ENCODE results near the gene C22orf42. TPM values are rescaled to one million over a fixed set of nuclear protein-coding genes. Genes with fewer than 3 reads are reported as not detected.
"Not testable (repeated sequence)": the region's sequence is repeated elsewhere in the genome, so short reads cannot be mapped to it uniquely, and the experiment has no call there.

Gene C22orf42
- total RNA-seq, 1 experiment from 2014 or later, result not detected

DNA sequence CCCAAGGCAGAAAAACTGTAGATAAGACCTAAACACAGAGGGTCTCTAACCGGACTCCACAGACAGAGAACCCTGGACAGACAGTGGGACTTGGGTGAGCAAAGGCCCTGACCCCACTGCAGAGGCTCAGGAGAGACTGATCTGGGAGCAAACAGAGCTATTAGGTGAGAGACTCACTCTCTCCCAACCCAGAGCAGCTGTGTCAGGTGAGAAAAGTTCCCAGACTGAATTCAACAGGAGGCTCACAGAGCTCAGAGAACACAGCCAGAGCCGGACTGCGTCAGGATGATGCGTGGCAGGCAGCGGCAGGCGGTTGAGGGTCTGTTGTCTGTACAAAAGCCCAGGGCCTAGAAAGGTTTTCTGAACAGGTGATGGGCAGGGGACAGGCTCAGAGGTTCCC lies 40.2 kb upstream of the C22orf42 start:
- Histone ChIP-seq H3K27ac (ENCODE audit: insufficient read length, low read depth, low read length) (no peak overlapping the region), H3K9me3 (ENCODE audit: control insufficient read depth, low read depth, low read length) (no peaks in the 10 kb centered on the region), H4K91ac (ENCODE audit: insufficient read length, low read depth, low read length) (no peak overlapping the region), H4K5ac (ENCODE audit: insufficient read length, low read depth, low read length) (no peak overlapping the region), H3K18ac (ENCODE audit: insufficient read length, low read depth, low read length) (no peak overlapping the region), H3K4me2 (ENCODE audit: insufficient read depth, insufficient read length, low read length) (no peak overlapping the region), H4K20me1 (ENCODE audit: control insufficient read depth, insufficient read depth, insufficient read length) (no peaks in the 10 kb centered on the region), H4K8ac (replicated peaks; ENCODE audit: insufficient read length, low read depth, low read length) (no peak overlapping the region), H3T11ph (ENCODE audit: low read length) (no peak overlapping the region), H2BK20ac (ENCODE audit: low read depth, low read length, poor library complexity, severe bottlenecking) (no peak overlapping the region), H3K4me1 (ENCODE audit: insufficient read depth, low read length) (no peaks in the 10 kb centered on the region), H2BK12ac (ENCODE audit: insufficient read length, low read depth, low read length) (no peak overlapping the region), H3K27me3 (ENCODE audit: insufficient read depth, low read length) (peaks cover 8% of the 10 kb centered on the region; the same call in 1 of the 2 replicates), H3K79me1 (ENCODE audit: insufficient read depth, low read depth, low read length, poor library complexity, severe bottlenecking) (no peaks in the 10 kb centered on the region), H3K9ac (ENCODE audit: extremely low read depth, insufficient read length, low read length) (no peak overlapping the region), H3K4ac (ENCODE audit: low read depth, low read length) (no peak overlapping the region), H2AFZ (ENCODE audit: low read length) (no peak overlapping the region), H3K79me2 (ENCODE audit: insufficient read depth, low read length) (no peaks in the 10 kb centered on the region), H3K56ac (ENCODE audit: insufficient read length, low read depth, low read length) (no peak overlapping the region), H3K23me2 (ENCODE audit: insufficient read length, low read depth, low read length, poor library complexity, severe bottlenecking) (peaks cover 4% of the 10 kb centered on the region), H2AK5ac (ENCODE audit: insufficient read length, low read length) (no peak overlapping the region), H2BK120ac (ENCODE audit: low read depth, low read length, poor library complexity, severe bottlenecking) (no peak overlapping the region), H2BK5ac (ENCODE audit: insufficient read length, low read length) (no peak overlapping the region), H2BK15ac (ENCODE audit: low read depth, low read length) (no peak overlapping the region), H3K23ac (ENCODE audit: insufficient read length, low read depth, low read length) (no peak overlapping the region), H3K14ac (ENCODE audit: insufficient read depth, low read length) (no peak overlapping the region; the same call in 1 of the 2 replicates)
- Mint-ChIP-seq H3K4me3 (no peak overlapping the region), H3K36me3 (ENCODE audit: insufficient read depth in 1 of 3, low read depth in 3 of 3) (no peaks in the 10 kb centered on the region; a peak in 2 of 7 replicates), H3K27ac (no peak overlapping the region), H3K27me3 (ENCODE audit: low read depth) (peaks cover 93% of the 10 kb centered on the region), H3K4me1 (peaks cover 8 to 17% of the 10 kb centered on the region in 2 experiments), H3K9me3 (no peaks in the 10 kb centered on the region)
- DNase-seq, result no peak
- TF ChIP-seq, protein P1, sequence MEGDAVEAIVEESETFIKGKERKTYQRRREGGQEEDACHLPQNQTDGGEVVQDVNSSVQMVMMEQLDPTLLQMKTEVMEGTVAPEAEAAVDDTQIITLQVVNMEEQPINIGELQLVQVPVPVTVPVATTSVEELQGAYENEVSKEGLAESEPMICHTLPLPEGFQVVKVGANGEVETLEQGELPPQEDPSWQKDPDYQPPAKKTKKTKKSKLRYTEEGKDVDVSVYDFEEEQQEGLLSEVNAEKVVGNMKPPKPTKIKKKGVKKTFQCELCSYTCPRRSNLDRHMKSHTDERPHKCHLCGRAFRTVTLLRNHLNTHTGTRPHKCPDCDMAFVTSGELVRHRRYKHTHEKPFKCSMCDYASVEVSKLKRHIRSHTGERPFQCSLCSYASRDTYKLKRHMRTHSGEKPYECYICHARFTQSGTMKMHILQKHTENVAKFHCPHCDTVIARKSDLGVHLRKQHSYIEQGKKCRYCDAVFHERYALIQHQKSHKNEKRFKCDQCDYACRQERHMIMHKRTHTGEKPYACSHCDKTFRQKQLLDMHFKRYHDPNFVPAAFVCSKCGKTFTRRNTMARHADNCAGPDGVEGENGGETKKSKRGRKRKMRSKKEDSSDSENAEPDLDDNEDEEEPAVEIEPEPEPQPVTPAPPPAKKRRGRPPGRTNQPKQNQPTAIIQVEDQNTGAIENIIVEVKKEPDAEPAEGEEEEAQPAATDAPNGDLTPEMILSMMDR (conservative IDR thresholded peaks at IDR 0.05), result no peak
- no CpG with 5 or more reads among the region's 6 CpGs for WGBS (ENCODE audit: extremely low coverage, insufficient read length, low lambda C conversion rate)

DNA sequence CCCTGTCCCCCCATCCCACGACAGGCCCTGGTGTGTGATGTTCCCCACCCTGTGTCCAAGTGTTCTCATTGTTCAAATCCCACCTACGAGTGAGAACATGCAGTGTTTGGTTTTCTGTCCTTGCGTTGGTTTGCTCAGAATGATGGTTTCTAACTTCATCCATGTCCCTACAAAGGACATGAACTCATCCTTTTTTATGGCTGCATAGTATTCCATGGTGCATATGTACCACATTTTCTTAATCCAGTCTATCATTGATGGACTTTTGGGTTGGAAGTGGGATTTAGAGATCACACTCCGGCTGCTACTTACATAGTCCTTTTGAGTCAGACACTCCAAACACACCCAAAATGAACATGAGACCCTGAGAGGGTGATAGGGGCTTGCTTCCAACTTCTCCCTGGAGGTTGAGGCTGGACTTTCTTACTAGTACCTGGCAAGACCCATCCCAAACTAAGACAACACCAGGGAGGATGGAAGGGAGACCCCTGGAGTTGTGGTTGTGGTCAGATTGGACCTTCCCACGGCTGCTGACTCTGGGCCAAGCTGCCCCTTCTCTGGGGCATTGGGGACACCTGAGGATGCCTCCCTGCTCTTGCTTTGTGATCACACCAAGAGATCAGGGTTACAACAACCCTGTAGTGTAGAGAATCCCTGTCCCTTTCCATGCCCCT lies 38.6 kb upstream of the C22orf42 start:
- H4K8ac ChIP-seq (replicated peaks; ENCODE audit: insufficient read length, low read depth, low read length); H2AK5ac ChIP-seq (ENCODE audit: insufficient read length, low read length); H3K79me2 ChIP-seq (ENCODE audit: insufficient read depth, low read length); H4K91ac ChIP-seq (ENCODE audit: insufficient read length, low read depth, low read length); H3K9me3 Mint-ChIP-seq; H3K4ac ChIP-seq (ENCODE audit: low read depth, low read length); H3K23me2 ChIP-seq (ENCODE audit: insufficient read length, low read depth, low read length, poor library complexity, severe bottlenecking); H3K18ac ChIP-seq (ENCODE audit: insufficient read length, low read depth, low read length); H3K79me1 ChIP-seq (ENCODE audit: insufficient read depth, low read depth, low read length, poor library complexity, severe bottlenecking); H2BK120ac ChIP-seq (ENCODE audit: low read depth, low read length, poor library complexity, severe bottlenecking); H3K4me2 ChIP-seq (ENCODE audit: insufficient read depth, insufficient read length, low read length); H4K5ac ChIP-seq (ENCODE audit: insufficient read length, low read depth, low read length); H3K9ac ChIP-seq (ENCODE audit: extremely low read depth, insufficient read length, low read length); H3K9me3 ChIP-seq (ENCODE audit: control insufficient read depth, low read depth, low read length); H2BK12ac ChIP-seq (ENCODE audit: insufficient read length, low read depth, low read length); H3K4me1 Mint-ChIP-seq; H2BK20ac ChIP-seq (ENCODE audit: low read depth, low read length, poor library complexity, severe bottlenecking); H3K27ac ChIP-seq (ENCODE audit: insufficient read length, low read depth, low read length); DNase-seq; H2BK5ac ChIP-seq (ENCODE audit: insufficient read length, low read length); H3K4me3 Mint-ChIP-seq; H3K14ac ChIP-seq (ENCODE audit: insufficient read depth, low read length); H3K27me3 ChIP-seq (ENCODE audit: insufficient read depth, low read length); H3K27ac Mint-ChIP-seq; H3K36me3 Mint-ChIP-seq (ENCODE audit: insufficient read depth in 1 of 3, low read depth in 3 of 3); H3T11ph ChIP-seq (ENCODE audit: low read length); H2BK15ac ChIP-seq (ENCODE audit: low read depth, low read length); H3K23ac ChIP-seq (ENCODE audit: insufficient read length, low read depth, low read length); H4K20me1 ChIP-seq (ENCODE audit: control insufficient read depth, insufficient read depth, insufficient read length); H3K56ac ChIP-seq (ENCODE audit: insufficient read length, low read depth, low read length); H3K4me1 ChIP-seq (ENCODE audit: insufficient read depth, low read length); H2AFZ ChIP-seq (ENCODE audit: low read length): not testable (repeated sequence)
- no CpG with 5 or more reads among the region's 5 CpGs for WGBS (ENCODE audit: extremely low coverage, insufficient read length, low lambda C conversion rate)
- peaks cover 91% of the 10 kb centered on the region for H3K27me3 Mint-ChIP-seq (ENCODE audit: low read depth)

Measured in H9 (cell line).